ENCODE measurements around the gene SCAMP5. TPM values are rescaled to one million over a fixed set of nuclear protein-coding genes. Genes with fewer than 3 reads are reported as not detected.

The SCAMP5 gene
- total RNA-seq, 3 donors from 2014 or later = 7.3 to 10.8 (median 7.4) TPM

DNA sequence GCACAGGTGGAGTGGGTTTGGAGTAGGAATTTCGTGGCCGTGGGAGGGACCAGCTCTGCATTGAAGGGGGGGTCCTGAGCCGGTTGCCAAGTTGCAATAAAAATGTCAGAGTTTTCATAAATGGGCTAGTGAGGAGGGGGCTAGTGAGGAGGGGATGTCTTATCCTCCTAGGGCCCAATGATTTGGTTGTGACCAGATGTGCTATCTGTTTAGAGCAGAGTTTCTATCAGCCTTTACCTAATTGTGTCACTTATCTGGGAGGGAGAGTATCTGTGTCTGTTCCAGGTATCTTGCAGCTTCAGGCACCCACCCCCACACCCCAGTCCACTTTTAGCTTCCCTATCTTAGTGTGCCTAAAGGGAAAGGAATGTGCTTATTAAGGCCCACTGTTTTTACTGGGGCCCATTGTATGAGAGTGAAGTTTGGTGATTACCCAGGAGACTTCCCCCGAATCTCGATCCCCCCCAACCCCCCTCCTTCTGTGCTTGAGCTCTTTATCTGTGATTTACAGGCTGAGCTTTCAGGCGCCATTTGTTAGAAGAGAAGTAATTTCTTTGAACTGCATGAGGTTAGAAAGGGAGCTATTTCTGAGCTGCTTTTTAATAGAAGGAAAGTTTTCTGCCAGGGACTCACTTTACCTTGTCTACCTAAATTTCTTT is 70.6 kb downstream of the SCAMP5 start:
- no peak overlapping the region for H3K4me3 ChIP-seq
- H3K36me3 ChIP-seq (ENCODE audit: low read depth) = no peaks in the 10 kb centered on the region
- DNase-seq = no peak
- no peak for ATAC-seq
- TF ChIP-seq, protein P1, sequence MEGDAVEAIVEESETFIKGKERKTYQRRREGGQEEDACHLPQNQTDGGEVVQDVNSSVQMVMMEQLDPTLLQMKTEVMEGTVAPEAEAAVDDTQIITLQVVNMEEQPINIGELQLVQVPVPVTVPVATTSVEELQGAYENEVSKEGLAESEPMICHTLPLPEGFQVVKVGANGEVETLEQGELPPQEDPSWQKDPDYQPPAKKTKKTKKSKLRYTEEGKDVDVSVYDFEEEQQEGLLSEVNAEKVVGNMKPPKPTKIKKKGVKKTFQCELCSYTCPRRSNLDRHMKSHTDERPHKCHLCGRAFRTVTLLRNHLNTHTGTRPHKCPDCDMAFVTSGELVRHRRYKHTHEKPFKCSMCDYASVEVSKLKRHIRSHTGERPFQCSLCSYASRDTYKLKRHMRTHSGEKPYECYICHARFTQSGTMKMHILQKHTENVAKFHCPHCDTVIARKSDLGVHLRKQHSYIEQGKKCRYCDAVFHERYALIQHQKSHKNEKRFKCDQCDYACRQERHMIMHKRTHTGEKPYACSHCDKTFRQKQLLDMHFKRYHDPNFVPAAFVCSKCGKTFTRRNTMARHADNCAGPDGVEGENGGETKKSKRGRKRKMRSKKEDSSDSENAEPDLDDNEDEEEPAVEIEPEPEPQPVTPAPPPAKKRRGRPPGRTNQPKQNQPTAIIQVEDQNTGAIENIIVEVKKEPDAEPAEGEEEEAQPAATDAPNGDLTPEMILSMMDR (IDR thresholded peaks at IDR 0.05) = no peak
- no peaks in the 10 kb centered on the region for H3K4me1 ChIP-seq (ENCODE audit: low read depth)
- intact Hi-C loops (cut with DNase I, micrococcal nuclease) = no loop called here
- H3K9me3 ChIP-seq = no peaks in the 10 kb centered on the region

DNA sequence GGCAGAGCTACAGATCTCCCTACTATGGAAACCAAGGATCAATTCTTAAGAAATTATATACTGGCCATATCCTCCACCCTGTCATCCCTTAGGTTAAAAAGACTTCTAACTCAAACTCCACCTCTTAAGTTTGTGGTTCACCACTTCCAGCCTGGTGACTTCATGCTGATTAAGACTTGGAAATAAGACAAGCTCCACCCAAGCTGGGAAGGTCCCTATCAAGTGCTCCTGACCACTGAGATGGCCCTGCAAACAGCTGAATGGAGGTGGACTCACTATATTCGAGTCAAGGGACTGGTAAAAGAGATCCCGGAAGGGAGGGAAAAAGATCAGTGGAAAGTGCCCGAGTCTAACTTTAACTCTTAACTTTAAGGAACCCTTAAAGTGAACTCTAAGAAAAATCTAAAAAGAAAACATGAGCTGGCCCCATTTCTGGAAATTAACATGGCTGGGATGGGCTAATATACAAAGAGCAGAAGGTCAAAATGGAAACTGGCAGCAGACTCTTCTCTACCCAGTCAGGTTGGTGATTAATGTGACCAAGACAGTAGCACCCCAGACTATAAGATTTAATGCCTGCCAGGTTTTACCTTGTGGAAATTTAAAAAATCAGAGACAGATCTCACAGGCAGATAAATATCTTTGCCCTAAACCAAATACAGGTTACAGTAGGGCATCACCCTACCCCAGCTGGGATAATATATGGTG is 71.9 kb downstream of the SCAMP5 start:
- no peaks in the 10 kb centered on the region for H3K36me3 ChIP-seq (ENCODE audit: low read depth)
- no peak overlapping the region for H3K4me3 ChIP-seq
- no peaks in the 10 kb centered on the region for H3K9me3 ChIP-seq
- intact Hi-C loops (cut with DNase I, micrococcal nuclease) = no loop called here
- TF ChIP-seq, protein P1 (IDR thresholded peaks at IDR 0.05) = no peak
- no peaks in the 10 kb centered on the region for H3K4me1 ChIP-seq (ENCODE audit: low read depth)
- ATAC-seq (no peak), DNase-seq (no peak)

DNA sequence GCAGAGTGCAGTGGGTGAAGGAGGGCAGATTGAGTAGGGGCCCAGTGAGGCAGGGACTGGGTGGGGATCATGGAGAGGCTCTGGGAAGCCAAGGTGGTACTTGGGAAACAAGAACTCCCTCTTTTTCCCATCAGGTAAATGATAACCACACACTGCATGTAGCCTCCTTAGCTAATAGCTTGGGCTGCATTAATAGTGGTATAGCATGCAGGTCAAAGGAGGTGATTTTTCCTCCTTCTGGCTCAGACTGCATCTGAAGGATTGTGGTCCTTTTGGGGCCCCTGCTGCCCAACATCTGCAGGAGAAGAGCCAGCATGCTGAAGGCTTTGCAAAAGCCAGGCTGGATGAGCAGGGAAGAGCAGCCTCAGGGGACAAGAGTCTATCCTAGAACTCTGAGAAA is 73.4 kb downstream of the SCAMP5 start:
- Histone ChIP-seq H3K9me3 (no peaks in the 10 kb centered on the region), H3K4me3 (no peak overlapping the region), H3K36me3 (ENCODE audit: low read depth) (no peaks in the 10 kb centered on the region), H3K4me1 (ENCODE audit: low read depth) (no peaks in the 10 kb centered on the region)
- DNase-seq = no peak
- ATAC-seq = no peak
- TF ChIP-seq, protein P1 (IDR thresholded peaks at IDR 0.05) = no peak
- intact Hi-C loops (cut with DNase I, micrococcal nuclease) = no loop called here

DNA sequence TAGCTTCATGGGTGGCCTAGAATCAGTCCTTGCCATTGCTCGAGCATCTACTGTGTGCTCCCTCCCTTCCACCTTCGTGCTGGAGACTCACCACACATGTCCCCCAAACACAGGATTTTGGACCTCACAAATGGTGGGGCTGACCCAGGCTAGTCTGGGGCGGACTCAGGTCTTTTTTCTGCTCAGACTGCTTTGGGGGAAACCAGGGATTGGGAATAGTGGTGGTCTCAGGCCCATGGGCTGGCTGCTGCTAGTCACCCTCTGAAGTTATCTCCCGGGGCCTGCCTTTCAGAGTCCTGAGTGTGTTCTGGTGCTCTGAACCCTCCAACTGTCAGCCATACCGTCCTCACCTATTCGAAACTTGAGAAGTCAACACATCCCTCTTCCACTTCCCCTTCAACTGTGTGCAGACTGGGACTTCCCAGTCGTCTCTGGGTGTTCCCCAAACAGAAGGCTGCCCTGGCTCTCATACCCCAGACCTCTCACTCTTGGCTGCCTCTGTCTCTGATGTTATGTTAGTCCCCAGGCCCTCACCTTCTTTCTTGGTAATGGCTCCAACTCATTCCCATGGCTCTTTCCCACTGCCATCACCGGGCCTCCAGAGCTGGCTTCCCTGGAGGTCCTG is 74.0 kb downstream of the SCAMP5 start:
- Histone ChIP-seq H3K36me3 (ENCODE audit: low read depth) (no peaks in the 10 kb centered on the region), H3K4me3 (no peak overlapping the region), H3K4me1 (ENCODE audit: low read depth) (no peaks in the 10 kb centered on the region), H3K9me3 (no peaks in the 10 kb centered on the region)
- intact Hi-C loops (cut with DNase I, micrococcal nuclease) = no loop called here
- TF ChIP-seq, protein P1 (IDR thresholded peaks at IDR 0.05) = no peak
- ATAC-seq = peak; percentile 83
- DNase-seq = no peak

DNA sequence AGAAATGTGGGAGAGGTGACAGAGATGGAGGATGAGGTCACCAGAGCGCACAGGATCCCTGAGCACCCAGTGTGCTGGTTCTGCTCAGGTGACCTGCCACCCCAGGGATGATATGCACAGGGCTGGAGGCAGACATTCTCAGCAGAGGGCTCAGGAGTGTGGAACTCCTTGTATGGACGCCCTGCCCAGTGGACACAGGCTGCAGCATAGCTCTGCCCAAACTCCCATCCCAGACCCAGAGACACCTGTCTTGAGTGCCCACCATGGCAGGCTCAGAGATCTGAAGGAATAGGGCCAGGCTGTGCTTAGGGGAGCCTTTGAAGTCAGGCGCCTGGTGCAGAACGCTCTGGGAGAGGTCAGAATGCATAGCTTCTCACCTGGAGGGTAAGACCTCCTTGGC is 75.3 kb downstream of the SCAMP5 start:
- H3K36me3 ChIP-seq (ENCODE audit: low read depth) = no peaks in the 10 kb centered on the region
- TF ChIP-seq, protein P1 (IDR thresholded peaks at IDR 0.05) = no peak
- no peaks in the 10 kb centered on the region for H3K9me3 ChIP-seq
- H3K4me1 ChIP-seq (ENCODE audit: low read depth) = no peaks in the 10 kb centered on the region
- intact Hi-C loops (cut with DNase I, micrococcal nuclease) = no loop called here
- no peak overlapping the region for H3K4me3 ChIP-seq
- ATAC-seq = no peak
- no peak for DNase-seq

Other genes starting within 250 kb of the SCAMP5 start
- not detected for gene CYP1A2, start 246.7 kb upstream of the SCAMP5 start, total RNA-seq
- gene CSK, start 213.5 kb upstream of the SCAMP5 start, total RNA-seq = 100 to 1,000 TPM in 1 of 3 donors, 10 to 100 TPM in 2; 66.2 to 103 (median 90.5) TPM
- under 1 TPM; 0.32 to 0.60 (median 0.55) TPM for gene LMAN1L, start 182.7 kb upstream of the SCAMP5 start, total RNA-seq
- gene CPLX3, start 168.9 kb upstream of the SCAMP5 start, total RNA-seq = under 1 TPM in 2 of 3 donors, not detected in 1; 0.16 to 0.19 TPM
- 10 to 100 TPM; 66.5 to 89.3 (median 73.1) TPM for gene ULK3, start 152.4 kb upstream of the SCAMP5 start, total RNA-seq
- 100 to 1,000 TPM; 125 to 236 (median 218) TPM for gene SCAMP2, start 122.2 kb upstream of the SCAMP5 start, total RNA-seq
- gene MPI, start 105.5 kb upstream of the SCAMP5 start, total RNA-seq = 10 to 100 TPM; 50.2 to 96.5 (median 68.3) TPM
- 10 to 100 TPM; 50.7 to 88.2 (median 83.1) TPM for gene FAM219B, start 88.7 kb upstream of the SCAMP5 start, total RNA-seq
- 100 to 1,000 TPM; 312 to 673 (median 597) TPM for gene COX5A, start 57.5 kb upstream of the SCAMP5 start, total RNA-seq
- gene RPP25, start 38.8 kb upstream of the SCAMP5 start, total RNA-seq = 10 to 100 TPM in 2 of 3 donors, 1 to 10 TPM in 1; 8.9 to 13.6 (median 12.3) TPM
- gene PPCDC, start 28.0 kb downstream of the SCAMP5 start, total RNA-seq = 10 to 100 TPM; 12.4 to 18.9 (median 18.2) TPM
- 10 to 100 TPM; 22.2 to 32.5 (median 24.2) TPM for gene C15orf39, start 206.3 kb downstream of the SCAMP5 start, total RNA-seq

Measured in mucosa of descending colon (tissue), 3 donors.